ENCODE data around the gene MRPL30. TPM values are rescaled to one million over a fixed set of nuclear protein-coding genes. Genes with fewer than 3 reads are reported as not detected.
"Not testable (repeated sequence)": the region's sequence is repeated elsewhere in the genome, so short reads cannot be mapped to it uniquely, and the experiment has no call there.

The MRPL30 gene
- total RNA-seq (2014; rRNA removed; shearing (Covaris generic)) (29.2 and 30.9 TPM in 2 replicates), polyA plus RNA-seq (2016; fragmentation: Nextera tagmentation; extraction: Ambion mirVana) (22.6 and 22.8 TPM in 2 replicates)

DNA sequence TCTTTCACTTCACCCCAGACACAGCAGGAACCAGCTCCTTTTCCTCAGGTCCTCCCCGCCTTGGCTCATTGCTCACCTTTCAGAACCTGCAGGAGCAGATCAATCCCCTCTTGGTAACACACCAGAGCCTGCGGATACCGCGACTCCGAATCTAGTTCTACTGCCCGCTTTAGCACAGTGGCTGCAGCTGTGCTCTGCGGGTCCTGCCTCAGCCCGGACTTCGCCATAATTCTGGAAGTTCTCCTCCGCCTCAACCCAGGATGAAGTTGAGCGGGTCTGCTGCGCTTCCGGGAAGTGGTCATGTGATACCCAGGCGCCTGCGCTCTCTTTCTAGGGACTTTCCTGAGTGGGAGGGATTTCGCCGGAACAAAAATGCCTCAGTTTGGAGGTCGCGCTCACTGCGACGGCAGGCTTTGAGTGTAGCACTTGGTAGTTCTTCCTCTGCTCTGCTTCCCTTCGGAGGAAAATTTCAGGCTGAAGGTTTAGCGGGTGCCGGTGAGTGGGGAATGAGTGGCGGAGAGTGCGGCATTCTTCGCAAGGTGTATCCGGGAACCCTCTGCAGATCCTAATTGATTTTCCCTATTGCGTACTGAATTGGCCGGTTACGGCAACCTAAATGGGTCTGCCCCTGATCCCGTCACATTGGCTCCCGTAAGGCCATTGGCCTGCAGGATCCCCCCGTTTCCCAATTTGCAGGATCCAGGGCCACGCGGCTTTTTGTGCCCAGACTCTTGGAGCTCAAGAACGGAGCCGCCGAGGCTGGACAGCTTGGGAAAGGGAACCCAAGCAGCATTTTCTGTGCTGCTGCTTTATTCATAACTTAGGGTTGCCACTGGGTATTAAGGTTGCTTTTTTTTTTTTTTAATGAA is at the start of gene MRPL30, which contains the start of gene MITD1:
Gene MRPL30 (plus strand): TSS at position 430 of the 869 bp plus-strand sequence. CDS start 5,020 bp downstream, outside the sequence.
Gene MITD1 (minus strand): TSS at position 304 of the 869 bp plus-strand sequence. CDS start 77 bp downstream, at position 227.
- no peaks in the 10 kb centered on the region for H3F3A ChIP-seq (ENCODE audit: insufficient read depth)
- peak within 1 kb of the TSS; percentile 88 for H3K4me3 ChIP-seq
- H2AFZ ChIP-seq, result peak within 1 kb of the TSS; percentile 92
- H3K27ac ChIP-seq, result peak within 1 kb of the TSS; percentile 69
- H3K9me3 ChIP-seq (ENCODE audit: low read depth), result no peaks in the 10 kb centered on the region
- no peaks in the 10 kb centered on the region for H3K9me2 ChIP-seq (ENCODE audit: insufficient read depth)
- H3K79me2 ChIP-seq (ENCODE audit: insufficient read depth), result peaks cover 96% of the 10 kb centered on the region
- in situ Hi-C loops (cut with MboI), result no loop called here
- peak; percentile 98 for DNase-seq
- no peaks in the 10 kb centered on the region for H3K27me3 ChIP-seq (replicated peaks; ENCODE audit: insufficient read depth)
- no peaks in the 10 kb centered on the region for H3K36me3 ChIP-seq (ENCODE audit: low read depth)
- no peaks in the 10 kb centered on the region for H4K20me1 ChIP-seq (ENCODE audit: insufficient read depth)
- H3K9ac ChIP-seq, result peak within 1 kb of the TSS; percentile 87
- 0 to 1% methylated on average over 39 of the region's 39 CpGs for WGBS, 2 experiments (ENCODE audit: low coverage in 1 of 2, low lambda C conversion rate in 2 of 2, missing lambda C conversion rate in 2 of 2)
- no peak for TF ChIP-seq EZH2phosphoT487 (IDR thresholded peaks at IDR 0.05; ENCODE audit: insufficient read depth, low read depth)
- no peak for TF ChIP-seq EZH2 (IDR thresholded peaks at IDR 0.05; ENCODE audit: insufficient read depth, poor library complexity, severe bottlenecking)
- H3K4me2 ChIP-seq (ENCODE audit: unreplicated experiment), result peak within 1 kb of the TSS; percentile 95
- peaks cover 19% of the 10 kb centered on the region for H3K4me1 ChIP-seq (ENCODE audit: insufficient read depth)

DNA sequence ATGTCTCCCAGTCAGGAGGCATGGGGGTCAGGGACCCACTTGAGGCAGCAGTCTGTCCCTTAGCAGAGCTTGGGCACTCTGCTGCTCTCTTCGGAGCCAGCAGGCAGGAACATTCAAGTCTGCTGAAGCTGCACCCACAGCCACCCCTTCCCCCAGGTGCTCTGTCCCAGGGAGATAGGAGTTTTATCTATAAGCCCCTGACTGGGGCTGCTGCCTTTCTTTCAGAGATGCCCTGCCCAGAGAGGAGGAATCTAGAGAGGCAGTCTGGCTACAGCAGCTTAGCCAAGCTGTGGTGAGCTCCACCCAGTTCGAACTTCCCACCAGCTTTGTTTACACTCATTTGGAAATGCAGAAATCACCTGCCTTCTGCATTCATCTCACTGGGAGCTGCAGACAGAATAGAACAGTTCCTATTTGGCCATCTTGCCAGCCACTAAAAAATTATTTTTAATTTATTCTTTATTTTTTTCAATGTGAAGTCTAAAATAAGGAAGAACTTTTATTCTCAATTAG is 45.9 kb upstream of the MRPL30 start:
- H3K9ac ChIP-seq; H3K27ac ChIP-seq; H3K4me1 ChIP-seq (ENCODE audit: insufficient read depth); H3K79me2 ChIP-seq (ENCODE audit: insufficient read depth); H3K9me3 ChIP-seq (ENCODE audit: low read depth); H3K9me2 ChIP-seq (ENCODE audit: insufficient read depth); H2AFZ ChIP-seq; H3F3A ChIP-seq (ENCODE audit: insufficient read depth); H3K4me2 ChIP-seq (ENCODE audit: unreplicated experiment); H4K20me1 ChIP-seq (ENCODE audit: insufficient read depth); DNase-seq; H3K4me3 ChIP-seq; in situ Hi-C loops (cut with MboI); H3K36me3 ChIP-seq (ENCODE audit: low read depth): not testable (repeated sequence)
- peaks cover 22% of the 10 kb centered on the region for H3K27me3 ChIP-seq (replicated peaks; ENCODE audit: insufficient read depth)
- WGBS, 2 experiments (ENCODE audit: low coverage in 1 of 2, low lambda C conversion rate in 2 of 2, missing lambda C conversion rate in 2 of 2), result 79 to 85% methylated on average over 2 of the region's 2 CpGs

- Histone ChIP-seq H2AFZ (no peak overlapping the region), H3K79me2 (ENCODE audit: insufficient read depth) (no peaks in the 10 kb centered on the region), H3K4me3 (no peak overlapping the region), H3K27ac (no peak overlapping the region), H3K9me3 (ENCODE audit: low read depth) (no peaks in the 10 kb centered on the region), H3K4me2 (ENCODE audit: unreplicated experiment) (no peak overlapping the region), H3K4me1 (ENCODE audit: insufficient read depth) (no peaks in the 10 kb centered on the region), H3F3A (ENCODE audit: insufficient read depth) (peaks cover 14% of the 10 kb centered on the region; the same call in 1 of the 2 replicates), H3K36me3 (ENCODE audit: low read depth) (no peaks in the 10 kb centered on the region), H4K20me1 (ENCODE audit: insufficient read depth) (no peaks in the 10 kb centered on the region), H3K9me2 (ENCODE audit: insufficient read depth) (no peaks in the 10 kb centered on the region), H3K9ac (no peak overlapping the region), H3K27me3 (replicated peaks; ENCODE audit: insufficient read depth) (peaks cover 24% of the 10 kb centered on the region)
- DNase-seq, result no peak
- 89% methylated on average over 4 of the region's 4 CpGs for WGBS, 2 experiments (ENCODE audit: low coverage in 1 of 2, low lambda C conversion rate in 2 of 2, missing lambda C conversion rate in 2 of 2)
- no peak for TF ChIP-seq EZH2 (IDR thresholded peaks at IDR 0.05; ENCODE audit: insufficient read depth, poor library complexity, severe bottlenecking)
- no peak for TF ChIP-seq EZH2phosphoT487 (IDR thresholded peaks at IDR 0.05; ENCODE audit: insufficient read depth, low read depth)
- in situ Hi-C loops (cut with MboI), result no loop called here
Measured at GRCh38 chr2:99139003-99139402, 42.0 kb upstream of the MRPL30 start.

DNA sequence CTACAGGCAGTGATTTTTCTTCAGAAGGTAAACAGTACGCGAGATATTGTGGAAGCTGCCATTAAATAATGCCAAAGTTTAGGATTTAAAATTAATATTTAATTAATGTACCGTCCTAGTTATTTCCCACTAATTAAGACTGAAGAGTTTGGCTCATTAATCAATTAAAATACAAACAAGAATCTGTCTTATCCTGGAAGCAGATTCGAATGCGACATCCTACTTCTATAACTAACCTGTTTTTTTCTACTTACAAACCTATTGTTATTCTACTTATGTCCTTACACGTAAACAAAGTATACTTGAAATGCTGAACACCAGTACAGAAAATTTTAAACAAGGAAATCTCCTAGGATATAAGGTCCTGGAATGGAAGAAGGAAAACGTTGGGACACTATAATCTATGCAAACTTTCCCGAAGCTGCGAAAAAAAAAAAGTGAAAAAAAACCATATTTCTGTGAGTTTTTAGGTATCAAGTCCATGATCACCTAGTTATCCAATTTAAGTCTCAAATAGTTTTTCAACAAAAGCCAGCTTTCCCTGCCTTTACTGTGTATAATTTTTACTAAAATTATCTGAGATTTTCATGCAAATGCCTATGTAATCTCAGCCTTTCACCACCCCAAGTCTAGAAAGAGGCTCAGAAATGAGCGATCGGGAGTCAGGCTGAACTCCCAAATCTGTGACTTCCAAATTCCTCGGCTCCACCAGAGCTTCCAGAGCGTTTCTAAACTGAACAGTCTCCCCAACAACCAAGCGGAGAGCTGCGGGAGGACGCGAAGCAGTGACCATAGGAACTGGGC is 40.7 kb upstream of the MRPL30 start:
- 18% methylated on average over 17 of the region's 17 CpGs for WGBS, 2 experiments (ENCODE audit: low coverage in 1 of 2, low lambda C conversion rate in 2 of 2, missing lambda C conversion rate in 2 of 2)
- Histone ChIP-seq H3K9me2 (ENCODE audit: insufficient read depth) (no peaks in the 10 kb centered on the region), H4K20me1 (ENCODE audit: insufficient read depth) (no peaks in the 10 kb centered on the region), H3K36me3 (ENCODE audit: low read depth) (no peaks in the 10 kb centered on the region), H3K27ac (no peak overlapping the region), H3K4me1 (ENCODE audit: insufficient read depth) (no peaks in the 10 kb centered on the region), H3K4me2 (ENCODE audit: unreplicated experiment) (peak overlapping the region; percentile 95), H2AFZ (peak overlapping the region; percentile 93), H3K9ac (peak overlapping the region; percentile 36), H3F3A (ENCODE audit: insufficient read depth) (peaks cover 14% of the 10 kb centered on the region; the same call in 1 of the 2 replicates), H3K9me3 (ENCODE audit: low read depth) (no peaks in the 10 kb centered on the region), H3K27me3 (replicated peaks; ENCODE audit: insufficient read depth) (peaks cover 24% of the 10 kb centered on the region), H3K79me2 (ENCODE audit: insufficient read depth) (no peaks in the 10 kb centered on the region), H3K4me3 (peak overlapping the region; percentile 79)
- peak; percentile 56 for DNase-seq
- TF ChIP-seq EZH2phosphoT487 (IDR thresholded peaks at IDR 0.05; ENCODE audit: insufficient read depth, low read depth) (no peak), EZH2 (IDR thresholded peaks at IDR 0.05; ENCODE audit: insufficient read depth, poor library complexity, severe bottlenecking) (peak; percentile 70)
- in situ Hi-C loops (cut with MboI), result no loop called here

Data from GM23248 (cell line).